OCI-LY7 (cell line): Measurements from ENCODE around the gene FUT7. TPM values are rescaled to one million over a fixed set of nuclear protein-coding genes. Genes with fewer than 3 reads are reported as not detected.

Source experiments
- BruUV-seq: library from RNA; stranded (reverse); fragments of 400-500 nt; replicated peaks from 2 replicates; lab custom pipeline; 2021; lab: Mats Ljungman, UMichigan
- CTCF ChIA-PET: fragments of 300-600 bp; sonication (Branson Sonifier 250); formaldehyde crosslinking; loops from one replicate; lab custom pipeline; 2022; ENCODE audit warnings: antibody characterized with exemption; ENCODE audit not compliant: unreplicated experiment; lab: Charles Lee
- POLR2A ChIA-PET: fragments of 300-600 bp; sonication (Branson Sonifier 250); formaldehyde crosslinking; loops from one replicate; lab custom pipeline; 2022; ENCODE audit warnings: antibody characterized with exemption; lab: Charles Lee
- DNase-seq: peaks from one replicate; pipeline ENCODE4 v3.0.0-alpha.2; 2015; ENCODE audit warnings: low spot score
- H2AFZ ChIP-seq: fragments of 200-600 bp; sonication (generic), shearing (Covaris generic); 2 replicates; pipeline ENCODE4 v1.6.1; 2014; ENCODE audit warnings: mild to moderate bottlenecking, antibody characterized with exemption, low read length, moderate library complexity
- H3K27ac ChIP-seq: fragments of 200-600 bp; sonication (generic); 2 replicates; pipeline ENCODE4 v1.5.1; 2014; ENCODE audit warnings: mixed run types, low read depth, mild to moderate bottlenecking, moderate library complexity, low read length, inconsistent platforms; ENCODE audit not compliant: poor library complexity, severe bottlenecking
- H3K36me3 ChIP-seq: fragments of 200-600 bp; sonication (generic); 2 replicates; pipeline ENCODE4 v1.6.1; 2014; ENCODE audit warnings: mild to moderate bottlenecking, antibody characterized with exemption, low read length, moderate library complexity, mixed read lengths; ENCODE audit not compliant: insufficient read depth
- H3K4me1 ChIP-seq: fragments of 200-600 bp; sonication (generic); 2 replicates; pipeline ENCODE4 v1.5.1; 2014; ENCODE audit warnings: mild to moderate bottlenecking, low read length; ENCODE audit not compliant: insufficient read depth, poor library complexity, severe bottlenecking
- H3K4me2 ChIP-seq: fragments of 200-600 bp; sonication (generic); 2 replicates; pipeline ENCODE4 v1.6.1; 2014; ENCODE audit warnings: mild to moderate bottlenecking, low read length
- H3K4me3 ChIP-seq: fragments of 200-600 bp; sonication (generic); 2 replicates; pipeline ENCODE4 v1.5.1; 2014; ENCODE audit warnings: mild to moderate bottlenecking, low read depth, low read length; ENCODE audit not compliant: poor library complexity, severe bottlenecking
- H3K79me2 ChIP-seq: fragments of 200-600 bp; sonication (generic); 2 replicates; pipeline ENCODE4 v1.6.1; 2016; ENCODE audit warnings: low read depth, mild to moderate bottlenecking, low read length, moderate library complexity, mixed read lengths; ENCODE audit not compliant: insufficient read depth
- H3K9me2 ChIP-seq: fragments of 200-600 bp; sonication (generic); 2 replicates; pipeline ENCODE4 v1.6.1; 2016; ENCODE audit warnings: mild to moderate bottlenecking, low read length, mixed read lengths; ENCODE audit not compliant: insufficient read depth
- H3K9me3 ChIP-seq: fragments of 200-600 bp; sonication (generic); 2 replicates; pipeline ENCODE4 v1.6.1; 2014; ENCODE audit warnings: mild to moderate bottlenecking, mixed run types, low read length, mixed read lengths
- H4K20me1 ChIP-seq: fragments of 200-600 bp; sonication (generic); 2 replicates; pipeline ENCODE4 v1.6.1; 2014; ENCODE audit warnings: mild to moderate bottlenecking, antibody characterized with exemption, low read length, moderate library complexity, mixed read lengths; ENCODE audit not compliant: insufficient read depth
- CTCF ChIP-seq: fragments of 200-600 bp; sonication (generic); conservative IDR thresholded peaks from 2 replicates; pipeline ENCODE4 v1.5.1; 2014; ENCODE audit warnings: mild to moderate bottlenecking, antibody characterized with exemption, low read length, moderate library complexity, mixed read lengths
- EZH2phosphoT487 ChIP-seq: fragments of 200-600 bp; sonication (generic); IDR thresholded peaks from 2 replicates; pipeline ENCODE4 v1.6.1; 2018; ENCODE audit warnings: low read depth, borderline replicate concordance, mild to moderate bottlenecking, mixed run types, antibody characterized with exemption, low read length, moderate library complexity, mixed read lengths
- intact Hi-C: fragments of 100-400 bp; cut with micrococcal nuclease; formaldehyde crosslinking; loops from one replicate; pipeline ENCODE4 v1.10.0; 2022; ENCODE audit not compliant: unreplicated experiment
- total RNA-seq, 2 experiments: library from RNA; depleted of rRNA in 1 of 2; stranded (reverse); fragments of >200 nt in 1 of 2; shearing (Covaris generic) in 1 of 2; gene quantifications; 2 replicates each; pipeline ENCODE4 v1.2.3, GENCODE V29; 2014 to 2022

The FUT7 gene
- total RNA-seq, 2 experiments from 2014 or later: 0.21 TPM; not detected in 1

GRCh38 chr9:137027369-137028262, 4.3 kb downstream of the FUT7 start, which contains the start of gene ABCA2:
TSS of gene ABCA2 (minus strand) at chr9:137028237. CDS start at chr9:137028140, 97 bp downstream.
- ChIA-PET POLR2A (interaction anchor here (2.1 kb wide), 1 partner anchor 42 kb away, joined by 4 read pairs; no protein-coding TSS in a partner anchor), CTCF (no interaction called here)
- TF ChIP-seq CTCF: no peak
- TF ChIP-seq EZH2phosphoT487: no peak
- DNase-seq: no peak
- peak within 1 kb of the TSS; percentile 8 for H3K27ac ChIP-seq
- intact Hi-C loops: loop anchor here (2.0 kb wide), 2 partner anchors 141 to 237 kb away; partner anchors contain the start of genes TMEM141 and TRAF2
- no peaks in the 10 kb centered on the region for H3K9me3 ChIP-seq
- H3K36me3 ChIP-seq: no peaks in the 10 kb centered on the region
- H3K4me2 ChIP-seq: peak within 1 kb of the TSS; percentile 84
- H3K4me3 ChIP-seq: peak within 1 kb of the TSS; percentile 65
- H3K9me2 ChIP-seq: no peaks in the 10 kb centered on the region
- H3K4me1 ChIP-seq: peaks cover 45% of the 10 kb centered on the region
- H3K79me2 ChIP-seq: no peaks in the 10 kb centered on the region
- H2AFZ ChIP-seq: peak within 1 kb of the TSS; percentile 80; the same call in 1 of the 2 replicates
- no TSS peak for BruUV-seq
- H4K20me1 ChIP-seq: no peaks in the 10 kb centered on the region

GRCh38 chr9:137026828-137027227, 5.1 kb downstream of the FUT7 start:
- H3K4me3 ChIP-seq: no peak overlapping the region
- H3K4me2 ChIP-seq: no peak overlapping the region
- TF ChIP-seq CTCF (no peak), EZH2phosphoT487 (no peak)
- intact Hi-C loops: no loop called here
- POLR2A ChIA-PET: no interaction called here
- no peak overlapping the region for H3K27ac ChIP-seq
- DNase-seq: no peak
- no peaks in the 10 kb centered on the region for H3K79me2 ChIP-seq
- no peaks in the 10 kb centered on the region for H3K9me2 ChIP-seq
- no peaks in the 10 kb centered on the region for H3K9me3 ChIP-seq
- peaks cover 37% of the 10 kb centered on the region for H3K4me1 ChIP-seq
- CTCF ChIA-PET: no interaction called here
- H2AFZ ChIP-seq: no peak overlapping the region
- no peaks in the 10 kb centered on the region for H4K20me1 ChIP-seq
- H3K36me3 ChIP-seq: no peaks in the 10 kb centered on the region
- BruUV-seq: no TSS peak
